COLO668 (cell line): Measurements from ENCODE around the gene FAM204A.

Experiments
- DNase-seq: peaks from one replicate; lab custom pipeline; 2025; ENCODE audit not compliant: unreplicated experiment; lab: John Stamatoyannopoulos, UW

Gene FAM204A

GRCh38 chr10:118341791-118342637 is at the start of gene FAM204A:
FAM204A (minus strand) TSS chr10:118342324; CDS start chr10:118336415, 5,909 bp downstream.
- peak; percentile 89 for DNase-seq

- no peak for DNase-seq
Measured at GRCh38 chr10:118383699-118384098, 41.6 kb upstream of the FAM204A start.

GRCh38 chr10:118383063-118383689 is 41.1 kb upstream of the FAM204A start:
- DNase-seq, result no peak

GRCh38 chr10:118374404-118374803 is 32.3 kb upstream of the FAM204A start:
- no peak for DNase-seq

- DNase-seq, result no peak
Measured at GRCh38 chr10:118373786-118374185, 31.7 kb upstream of the FAM204A start.

GRCh38 chr10:118370499-118370898 is 28.4 kb upstream of the FAM204A start:
- no peak for DNase-seq

- DNase-seq, result peak; percentile 68
Measured at GRCh38 chr10:118369641-118370205, 27.6 kb upstream of the FAM204A start.

- DNase-seq, result no peak
Measured at GRCh38 chr10:118365702-118366101, 23.6 kb upstream of the FAM204A start.

- DNase-seq, result no peak
Measured at GRCh38 chr10:118362103-118362502, 20.0 kb upstream of the FAM204A start.

- DNase-seq, result peak; percentile 7
Measured at GRCh38 chr10:118358327-118358726, 16.2 kb upstream of the FAM204A start.

- DNase-seq, result no peak
Measured at GRCh38 chr10:118357841-118358240, 15.7 kb upstream of the FAM204A start.

GRCh38 chr10:118356628-118357027 is 14.5 kb upstream of the FAM204A start:
- peak; percentile 45 for DNase-seq

- no peak for DNase-seq
Measured at GRCh38 chr10:118355234-118355633, 13.1 kb upstream of the FAM204A start.

- no peak for DNase-seq
Measured at GRCh38 chr10:118349235-118349634, 7.1 kb upstream of the FAM204A start.

GRCh38 chr10:118343549-118343948 is 1.4 kb upstream of the FAM204A start:
- DNase-seq, result no peak

- no peak for DNase-seq
Measured at GRCh38 chr10:118343115-118343514, 991 bp upstream of the FAM204A start.

- no peak for DNase-seq
Measured at GRCh38 chr10:118342638-118343020, 505 bp upstream of the FAM204A start.

GRCh38 chr10:118340486-118340885 is 1.6 kb downstream of the FAM204A start:
- no peak for DNase-seq

- DNase-seq, result no peak
Measured at GRCh38 chr10:118339111-118339510, 3.0 kb downstream of the FAM204A start.

GRCh38 chr10:118337356-118337755 is 4.8 kb downstream of the FAM204A start:
- DNase-seq, result no peak

- no peak for DNase-seq
Measured at GRCh38 chr10:118333871-118334270, 8.3 kb downstream of the FAM204A start.
